ENCODE data around the gene OR2T2.
"Not testable (repeated sequence)": the region's sequence is repeated elsewhere in the genome, so short reads cannot be mapped to it uniquely, and the experiment has no call there.

Gene OR2T2

DNA sequence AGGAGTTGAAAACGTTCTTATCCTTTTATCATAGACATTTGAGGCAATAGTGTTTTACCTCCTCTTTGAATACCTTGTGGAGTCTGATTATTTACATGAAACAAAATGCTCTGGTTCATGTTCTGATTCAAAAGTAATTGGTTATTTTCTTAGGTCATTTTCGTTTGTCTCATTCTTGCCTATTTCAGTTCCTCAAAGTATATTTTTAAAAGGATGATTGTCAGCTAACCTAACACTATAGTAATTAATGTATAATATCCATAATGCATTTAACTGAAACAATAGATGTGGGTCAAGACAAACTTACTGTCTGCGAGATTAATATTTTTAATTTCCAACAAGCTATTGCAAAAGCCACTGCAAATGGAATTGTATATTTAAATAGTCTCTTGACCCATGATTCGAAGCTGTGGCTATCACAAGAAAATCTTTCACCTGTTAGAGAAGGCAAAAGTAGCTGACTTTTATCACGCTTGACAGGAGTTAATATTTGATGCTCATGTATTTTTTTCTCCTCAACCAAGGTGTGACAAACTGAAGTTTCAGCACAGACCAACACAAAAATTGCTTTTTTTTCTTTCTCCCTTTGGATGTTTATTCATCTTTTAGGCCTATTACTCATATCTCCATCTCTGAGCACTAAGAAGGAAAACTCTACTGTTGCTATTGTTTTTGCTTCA is 5.2 kb downstream of the OR2T2 start:
- DNase-seq = not testable (repeated sequence)

DNA sequence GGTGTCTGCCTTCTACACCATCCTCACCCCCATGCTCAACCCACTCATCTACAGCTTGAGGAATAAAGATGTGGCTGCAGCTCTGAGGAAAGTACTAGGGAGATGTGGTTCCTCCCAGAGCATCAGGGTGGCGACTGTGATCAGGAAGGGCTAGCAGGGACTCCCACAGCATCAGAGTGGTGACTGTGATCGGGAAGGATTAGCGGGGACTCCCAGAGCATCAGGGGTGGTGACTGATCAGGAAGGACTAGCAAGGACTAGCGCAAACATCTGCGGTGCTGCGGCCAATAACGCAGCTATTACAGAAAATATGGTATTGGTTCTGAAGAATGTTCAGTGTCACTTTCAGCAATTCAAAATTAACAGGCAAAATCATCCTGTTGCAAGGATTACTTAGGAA is 8.2 kb downstream of the OR2T2 start:
- DNase-seq = not testable (repeated sequence)

DNA sequence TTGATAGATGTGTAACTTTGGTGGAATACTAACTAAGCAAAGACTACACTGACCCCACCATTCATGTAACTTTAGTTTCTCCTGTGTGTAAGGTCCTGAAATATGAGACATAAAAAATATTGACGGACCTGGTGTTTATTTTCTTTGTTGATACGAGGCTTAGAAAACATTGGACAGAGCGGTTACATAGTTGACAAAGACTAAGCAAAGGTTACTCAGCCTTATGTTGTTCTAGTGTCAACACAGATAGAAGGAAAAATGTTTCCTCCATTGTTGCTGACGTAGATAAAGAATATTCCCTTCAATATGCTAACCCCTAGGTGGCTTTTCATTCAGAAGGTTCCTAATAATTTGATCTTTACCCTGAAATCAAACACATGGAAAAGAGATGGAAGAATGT is 9.6 kb downstream of the OR2T2 start:
- not testable (repeated sequence) for DNase-seq

DNA sequence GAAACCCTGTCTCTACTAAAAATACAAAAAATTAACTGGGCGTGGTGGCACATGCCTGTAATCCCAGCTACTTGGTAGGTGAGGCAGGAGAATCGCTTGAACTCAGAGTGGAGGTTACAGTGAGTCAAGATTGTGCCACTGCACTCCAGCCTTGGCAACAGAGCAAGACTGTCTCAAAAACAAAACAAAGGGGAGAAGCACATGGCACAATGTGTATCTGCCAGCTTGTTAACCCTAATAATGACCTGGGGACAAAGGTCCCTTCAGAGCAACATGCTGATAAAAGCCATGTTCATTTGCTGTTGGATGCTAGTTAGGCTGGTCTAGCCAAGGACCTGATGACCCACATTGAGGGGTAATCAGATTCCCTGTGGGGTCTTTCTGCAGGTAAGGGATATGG is 11.2 kb downstream of the OR2T2 start:
- not testable (repeated sequence) for DNase-seq

DNA sequence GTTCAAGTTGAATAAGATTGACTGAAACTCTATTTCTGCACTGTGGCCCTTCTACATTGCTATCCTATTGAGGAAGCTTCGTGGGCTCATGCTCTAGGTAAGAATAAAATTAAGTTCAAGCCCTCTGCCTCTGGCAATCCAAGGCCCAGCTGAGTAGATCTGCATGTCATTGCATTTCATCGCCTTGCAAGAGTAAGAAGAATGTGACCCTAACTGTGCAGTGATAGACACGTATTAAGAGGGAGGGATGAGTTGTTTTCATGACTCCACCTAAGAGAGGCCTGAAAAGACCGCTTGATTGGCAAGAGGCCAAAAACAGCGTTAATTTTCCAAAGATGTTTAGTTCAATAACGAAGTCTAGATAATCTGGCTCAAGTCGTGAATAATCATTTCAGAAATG is 13.7 kb downstream of the OR2T2 start:
- not testable (repeated sequence) for DNase-seq

DNA sequence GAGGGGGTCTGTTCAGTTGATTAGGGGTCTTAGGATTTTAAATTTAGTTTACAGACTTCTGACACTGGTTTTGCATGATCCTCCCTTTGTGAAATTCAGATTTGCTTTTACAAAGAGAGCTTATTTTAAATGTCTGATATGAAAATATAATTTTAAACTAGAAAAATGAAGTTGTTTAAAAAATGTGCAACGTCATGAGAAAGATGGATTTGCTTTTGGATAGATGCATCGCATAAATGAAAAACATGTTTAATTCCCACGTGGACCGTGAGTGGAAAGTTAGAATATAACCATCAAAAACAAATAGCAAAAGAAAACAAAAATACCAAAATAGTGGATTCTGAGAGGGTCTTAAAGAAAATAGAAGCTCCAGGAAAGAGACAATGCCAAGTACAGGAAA is 25.7 kb downstream of the OR2T2 start:
- DNase-seq = no peak

DNA sequence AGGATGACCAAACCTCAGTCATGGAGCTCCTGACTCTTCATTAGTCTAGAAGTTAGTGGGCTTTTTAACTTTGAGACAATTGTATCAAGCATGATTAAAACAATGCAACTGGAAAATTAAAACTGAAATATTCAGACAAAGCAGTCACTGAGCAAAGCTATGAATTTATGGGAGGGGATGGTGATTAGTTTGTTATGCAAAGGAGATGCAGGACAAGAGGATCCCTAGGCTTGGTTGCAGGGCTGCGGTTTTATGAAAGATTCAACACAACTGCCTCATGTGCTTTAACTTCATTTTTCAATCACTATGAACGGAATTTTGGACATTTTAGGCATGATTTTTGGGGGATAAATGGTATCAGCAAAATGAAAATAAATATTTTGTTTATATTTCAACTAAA is 26.7 kb downstream of the OR2T2 start:
- not testable (repeated sequence) for DNase-seq

DNA sequence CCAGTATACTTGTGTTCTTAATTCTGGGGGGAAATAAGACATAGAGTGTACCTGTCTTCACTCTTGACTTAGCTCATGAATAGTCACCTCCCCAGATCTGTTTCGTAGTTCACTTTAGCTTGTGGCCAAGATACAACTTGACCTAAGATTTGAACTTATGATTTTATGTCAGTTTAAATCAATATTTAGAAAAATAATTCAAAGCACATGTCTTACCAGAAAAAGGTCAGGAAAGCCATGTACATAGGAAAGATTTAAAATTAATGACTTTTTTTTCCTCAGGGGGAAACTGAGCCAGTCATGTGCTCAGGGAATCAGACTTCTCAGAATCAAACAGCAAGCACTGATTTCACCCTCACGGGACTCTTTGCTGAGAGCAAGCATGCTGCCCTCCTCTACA is 27.6 kb downstream of the OR2T2 start, which contains the start of gene OR2T3:
OR2T3 (plus strand) TSS at position 301 of the 400 bp plus-strand sequence; CDS start at position 301, 0 bp downstream.
- DNase-seq = not testable (repeated sequence)

DNA sequence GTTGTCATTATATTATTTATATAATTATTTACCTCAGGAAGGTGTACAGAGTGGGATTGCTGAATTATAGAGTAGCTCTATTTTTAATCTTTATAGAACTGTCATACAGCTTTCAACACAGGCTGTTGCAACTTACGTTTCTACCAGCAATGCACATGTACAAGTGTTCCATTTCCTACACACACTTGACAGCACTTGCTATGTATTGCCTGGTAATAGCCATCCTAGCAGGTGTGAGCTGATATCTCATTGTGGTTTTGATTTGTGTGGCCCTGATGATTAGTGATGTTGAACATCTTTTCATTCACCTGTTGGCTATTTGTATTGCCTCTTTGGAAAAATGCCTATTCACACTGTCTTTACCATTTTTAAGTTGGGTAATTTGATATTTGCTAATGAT is 30.2 kb downstream of the OR2T2 start:
- DNase-seq = not testable (repeated sequence)

DNA sequence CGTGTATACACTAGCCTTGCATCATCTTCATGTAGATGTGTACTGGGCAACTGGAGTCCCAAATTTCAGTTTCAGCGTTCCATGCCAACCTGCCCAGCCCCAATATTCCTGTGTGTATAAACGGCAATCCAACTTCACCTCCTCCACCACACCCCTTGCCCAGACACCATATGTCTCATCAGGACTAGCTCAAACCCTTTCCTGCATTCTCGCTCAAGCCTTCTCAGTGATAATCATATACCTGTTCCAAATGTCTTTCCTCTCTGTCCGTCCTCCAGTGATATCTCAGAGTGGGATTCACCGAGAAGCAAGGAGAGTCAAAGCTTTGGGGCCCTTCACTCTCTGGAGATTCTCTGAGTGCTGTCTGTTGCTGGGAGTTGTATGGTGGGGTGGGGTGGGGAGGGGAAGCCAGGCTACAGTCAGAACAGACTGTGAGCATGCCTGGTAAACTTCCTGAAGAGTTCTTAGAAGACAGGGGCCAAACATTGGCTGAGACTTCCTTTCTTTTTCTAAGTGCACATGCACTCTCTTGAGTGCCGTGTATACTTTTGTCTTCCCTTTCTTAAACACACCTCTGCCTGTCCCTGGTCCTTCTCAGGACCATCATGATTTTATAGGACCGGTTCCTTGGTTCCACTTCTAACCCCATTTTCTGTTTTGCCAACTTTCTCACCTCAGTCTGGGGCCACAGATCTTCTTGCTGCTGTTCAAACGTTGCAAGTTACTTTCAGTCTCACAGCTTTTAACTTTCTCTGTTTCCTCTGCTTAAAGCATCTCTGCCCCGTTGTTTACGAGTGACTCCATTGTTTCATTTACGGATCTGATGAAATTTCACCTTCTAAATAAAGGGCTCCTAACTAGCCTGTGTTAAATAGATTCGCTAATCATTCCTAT is 36.5 kb downstream of the OR2T2 start:
- not testable (repeated sequence) for DNase-seq

DNA sequence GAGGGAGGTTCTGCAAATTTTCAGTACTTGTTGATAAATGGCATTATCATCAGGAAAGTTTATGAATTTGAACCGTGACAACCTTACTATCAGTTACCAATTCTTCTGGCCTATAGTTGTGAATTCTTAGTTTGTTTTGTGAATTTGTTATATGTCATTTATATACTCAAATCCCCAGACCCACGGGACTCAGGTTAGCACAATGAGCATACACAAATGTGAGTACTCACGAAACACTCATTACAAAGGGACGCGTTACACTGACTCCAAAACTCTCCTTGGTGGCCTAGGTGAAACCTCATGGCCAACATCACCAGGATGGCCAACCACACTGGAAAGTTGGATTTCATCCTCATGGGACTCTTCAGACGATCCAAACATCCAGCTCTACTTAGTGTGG is 42.9 kb downstream of the OR2T2 start, which contains the start of gene OR2T5:
OR2T5 (plus strand) TSS at position 301 of the 400 bp plus-strand sequence; CDS start at position 301, 0 bp downstream.
- DNase-seq = not testable (repeated sequence)

DNA sequence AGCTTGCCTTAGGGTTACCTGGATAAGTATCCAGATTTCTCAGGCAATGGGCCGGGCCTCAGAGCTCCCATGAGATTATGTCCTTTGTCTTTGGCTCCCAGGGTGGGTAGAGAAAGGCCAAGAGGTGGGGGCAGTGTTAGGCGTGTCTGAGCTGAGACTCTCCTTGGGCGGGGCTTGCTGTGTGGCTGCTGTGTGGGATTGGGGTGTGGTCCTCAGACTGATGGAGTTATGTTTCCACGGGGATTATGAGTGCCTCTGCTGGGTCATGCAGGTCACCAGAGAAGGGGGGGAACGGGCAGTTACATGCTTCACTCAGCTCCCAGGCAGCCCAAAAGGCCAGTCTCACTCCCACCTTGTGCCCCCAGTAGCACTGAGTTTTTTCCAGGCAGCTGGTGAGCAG is 51.2 kb downstream of the OR2T2 start:
- not testable (repeated sequence) for DNase-seq

DNA sequence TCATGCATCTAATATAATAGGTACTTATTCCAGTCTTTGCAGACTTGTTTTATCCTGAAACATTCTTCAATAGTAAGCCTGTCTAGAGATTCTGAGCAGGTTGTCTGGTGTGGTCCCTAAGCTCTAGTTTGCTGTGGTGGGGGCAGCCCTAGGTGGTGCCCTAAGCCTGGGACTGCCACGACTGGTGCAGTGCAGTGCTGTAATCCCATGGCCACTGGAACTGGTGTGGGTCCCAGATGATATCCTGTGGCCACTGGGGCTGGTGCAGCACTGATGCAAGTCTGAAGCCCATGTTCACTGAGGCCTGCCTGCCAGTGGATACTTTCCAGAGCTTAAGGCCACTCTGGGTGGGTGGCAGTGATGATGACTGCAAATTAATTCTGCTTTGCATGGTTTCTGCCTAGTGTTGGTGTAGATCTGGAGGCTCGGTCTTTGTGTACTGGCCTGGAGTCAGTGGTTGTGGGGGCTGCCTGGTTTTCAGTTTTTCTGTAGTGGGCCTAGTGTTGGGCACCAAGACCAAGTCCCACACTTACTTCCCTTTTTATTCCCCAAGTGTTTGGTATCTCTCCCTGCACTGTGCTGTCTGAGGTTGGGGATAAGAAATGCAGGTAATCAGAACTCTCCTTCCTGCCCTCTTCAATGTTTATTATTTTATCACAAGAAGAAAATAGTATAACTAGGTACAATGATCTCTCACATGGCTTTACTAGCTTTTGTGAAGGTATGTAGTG is 55.0 kb downstream of the OR2T2 start:
- DNase-seq = not testable (repeated sequence)
